ENCODE measurements around the gene BDKRB2. TPM values are rescaled to one million over a fixed set of nuclear protein-coding genes. Genes with fewer than 3 reads are reported as not detected.

BDKRB2 gene
- total RNA-seq, 2 experiments from 2014 or later = 0.12 TPM; not detected in 1

- H3K9me3 Mint-ChIP-seq = peaks cover 2% of the 10 kb centered on the region
- peaks cover 1% of the 10 kb centered on the region for H3K36me3 Mint-ChIP-seq
- DNase-seq = no peak
- intact Hi-C loops (cut with micrococcal nuclease) = no loop called here
- no peak overlapping the region for H3K4me3 Mint-ChIP-seq
- no peaks in the 10 kb centered on the region for H3K4me1 Mint-ChIP-seq (ENCODE audit: low read depth)
- ChIA-PET POLR2A (no interaction called here), CTCF (no interaction called here)
- H3K27ac Mint-ChIP-seq = no peak overlapping the region
- H3K27me3 Mint-ChIP-seq = peaks cover 3% of the 10 kb centered on the region
These were observed 21.1 kb downstream of the BDKRB2 start for GRCh38 chr14:96225745-96226151.

- no peak overlapping the region for H3K27ac Mint-ChIP-seq
- no peak overlapping the region for H3K4me3 Mint-ChIP-seq
- ChIA-PET CTCF (no interaction called here), POLR2A (no interaction called here)
- peaks cover 3% of the 10 kb centered on the region for H3K27me3 Mint-ChIP-seq
- H3K4me1 Mint-ChIP-seq (ENCODE audit: low read depth) = no peaks in the 10 kb centered on the region
- H3K36me3 Mint-ChIP-seq = peaks cover 1% of the 10 kb centered on the region
- DNase-seq = no peak
- peaks cover 2% of the 10 kb centered on the region for H3K9me3 Mint-ChIP-seq
- intact Hi-C loops (cut with micrococcal nuclease) = no loop called here
These were observed 22.8 kb downstream of the BDKRB2 start for GRCh38 chr14:96227428-96227827.

GRCh38 chr14:96229315-96229714 lies 24.7 kb downstream of the BDKRB2 start:
- H3K9me3 Mint-ChIP-seq = peaks cover 2% of the 10 kb centered on the region
- H3K36me3 Mint-ChIP-seq = peaks cover 1% of the 10 kb centered on the region
- POLR2A ChIA-PET = no interaction called here
- CTCF ChIA-PET = no interaction called here
- DNase-seq = no peak
- H3K4me3 Mint-ChIP-seq = no peak overlapping the region
- H3K27me3 Mint-ChIP-seq = peaks cover 3% of the 10 kb centered on the region
- intact Hi-C loops (cut with micrococcal nuclease) = no loop called here
- H3K27ac Mint-ChIP-seq = no peak overlapping the region
- H3K4me1 Mint-ChIP-seq (ENCODE audit: low read depth) = no peaks in the 10 kb centered on the region

- H3K27me3 Mint-ChIP-seq = peaks cover 3% of the 10 kb centered on the region
- H3K4me3 Mint-ChIP-seq = no peak overlapping the region
- intact Hi-C loops (cut with micrococcal nuclease) = no loop called here
- no peak for DNase-seq
- H3K9me3 Mint-ChIP-seq = peaks cover 2% of the 10 kb centered on the region
- peaks cover 1% of the 10 kb centered on the region for H3K36me3 Mint-ChIP-seq
- no peak overlapping the region for H3K27ac Mint-ChIP-seq
- ChIA-PET CTCF (interaction anchor here (0.8 to 0.9 kb wide), 2 partner anchors 114 to 130 kb away, joined by 3 read pairs; no protein-coding TSS in a partner anchor), POLR2A (no interaction called here)
- no peaks in the 10 kb centered on the region for H3K4me1 Mint-ChIP-seq (ENCODE audit: low read depth)
These were observed 26.4 kb downstream of the BDKRB2 start for GRCh38 chr14:96231056-96231455.

DNA sequence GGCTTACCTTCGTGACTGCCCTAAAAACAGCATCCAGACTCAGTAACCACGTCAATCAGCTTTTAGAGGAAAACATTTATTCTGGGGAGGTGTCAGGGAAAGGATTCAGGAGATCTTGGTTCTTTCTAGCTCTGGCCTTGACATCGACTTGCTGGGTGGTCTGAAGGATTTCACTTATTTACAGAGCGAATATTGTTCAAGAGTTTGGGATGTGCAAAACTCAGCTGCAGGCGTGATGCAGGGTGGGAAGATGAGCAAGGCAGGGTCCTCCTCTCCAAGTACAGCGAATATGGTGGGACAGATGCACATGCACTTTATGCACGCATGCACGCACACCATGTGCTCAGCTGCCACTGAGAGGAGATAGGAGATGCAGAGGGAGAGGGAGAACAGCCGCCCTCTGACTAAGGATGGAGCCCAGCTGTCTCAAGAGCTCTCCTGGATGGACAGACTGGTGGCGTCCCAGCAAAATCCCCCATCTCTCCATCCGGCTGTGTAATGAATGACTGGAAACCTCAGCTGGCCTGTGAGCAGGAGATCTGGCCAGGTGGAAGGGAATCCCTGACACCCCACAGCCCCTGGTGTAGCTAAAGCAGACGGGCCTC lies 27.0 kb downstream of the BDKRB2 start:
- DNase-seq = no peak
- H3K36me3 Mint-ChIP-seq = peaks cover 1% of the 10 kb centered on the region
- no peaks in the 10 kb centered on the region for H3K4me1 Mint-ChIP-seq (ENCODE audit: low read depth)
- intact Hi-C loops (cut with micrococcal nuclease) = no loop called here
- no peak overlapping the region for H3K27ac Mint-ChIP-seq
- CTCF ChIA-PET = interaction anchor here (0.8 to 0.9 kb wide), 2 partner anchors 115 to 131 kb away, joined by 3 read pairs; no protein-coding TSS in a partner anchor
- H3K9me3 Mint-ChIP-seq = peaks cover 2% of the 10 kb centered on the region
- H3K27me3 Mint-ChIP-seq = peaks cover 6% of the 10 kb centered on the region
- no peak overlapping the region for H3K4me3 Mint-ChIP-seq
- POLR2A ChIA-PET = no interaction called here

GRCh38 chr14:96232506-96232905 lies 27.9 kb downstream of the BDKRB2 start:
- H3K36me3 Mint-ChIP-seq = peaks cover 1% of the 10 kb centered on the region
- intact Hi-C loops (cut with micrococcal nuclease) = no loop called here

DNA sequence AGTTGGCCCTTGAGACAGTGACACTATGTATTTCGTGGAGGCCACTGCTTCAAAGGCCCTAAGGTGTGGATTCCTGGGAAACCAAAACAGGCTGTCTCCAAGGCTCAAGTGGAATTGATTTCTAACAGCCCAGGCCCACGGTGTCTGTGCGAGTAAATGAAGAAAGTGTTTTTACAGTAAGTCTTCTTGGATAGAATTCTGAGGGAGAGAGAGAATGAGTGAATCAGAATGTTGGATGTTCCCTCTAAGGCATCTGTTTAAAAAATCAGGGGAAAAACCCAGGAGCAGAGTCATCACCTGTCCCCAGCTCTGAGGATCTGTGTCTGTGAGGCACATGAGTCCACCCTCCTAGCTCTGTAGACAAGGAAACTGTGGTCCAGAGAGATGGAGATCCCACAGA lies 29.0 kb downstream of the BDKRB2 start:
- ChIA-PET CTCF (no interaction called here), POLR2A (no interaction called here)
- intact Hi-C loops (cut with micrococcal nuclease) = no loop called here
- H3K27ac Mint-ChIP-seq = no peak overlapping the region
- H3K4me1 Mint-ChIP-seq (ENCODE audit: low read depth) = no peaks in the 10 kb centered on the region
- no peaks in the 10 kb centered on the region for H3K9me3 Mint-ChIP-seq
- no peak for DNase-seq
- no peak overlapping the region for H3K4me3 Mint-ChIP-seq
- no peaks in the 10 kb centered on the region for H3K36me3 Mint-ChIP-seq
- peaks cover 3% of the 10 kb centered on the region for H3K27me3 Mint-ChIP-seq

More at GRCh38 chr14:96232506-96232905, 27.9 kb downstream of the BDKRB2 start:
- DNase-seq = no peak
- Mint-ChIP-seq H3K9me3 (peaks cover 1% of the 10 kb centered on the region), H3K4me3 (no peak overlapping the region), H3K27me3 (peaks cover 4% of the 10 kb centered on the region), H3K27ac (no peak overlapping the region), H3K4me1 (ENCODE audit: low read depth) (no peaks in the 10 kb centered on the region)
- CTCF ChIA-PET = no interaction called here
- POLR2A ChIA-PET = no interaction called here

DNA sequence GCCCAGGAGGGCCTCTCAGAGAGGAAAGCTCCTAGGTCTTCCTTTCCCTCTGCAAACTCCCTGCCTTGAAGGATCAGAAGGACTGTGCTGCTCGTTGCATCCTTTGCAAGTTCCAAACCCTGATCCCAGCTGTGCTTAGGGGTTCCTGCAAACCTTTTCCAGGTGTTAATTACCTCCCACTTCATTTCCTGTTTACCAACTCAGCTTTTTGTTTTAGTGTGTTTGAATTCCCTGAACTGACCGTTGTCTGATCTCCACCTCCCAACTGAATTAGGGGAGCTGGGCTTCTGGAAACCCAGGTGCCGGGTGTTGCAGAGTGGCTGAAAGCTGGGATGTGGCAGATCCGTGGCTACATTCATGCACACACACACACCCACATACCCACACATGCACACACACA lies 30.8 kb downstream of the BDKRB2 start:
- Mint-ChIP-seq H3K9me3 (no peaks in the 10 kb centered on the region), H3K4me1 (ENCODE audit: low read depth) (no peaks in the 10 kb centered on the region), H3K36me3 (no peaks in the 10 kb centered on the region), H3K27me3 (peaks cover 6% of the 10 kb centered on the region), H3K27ac (no peak overlapping the region), H3K4me3 (no peak overlapping the region)
- intact Hi-C loops (cut with micrococcal nuclease) = no loop called here
- no peak for DNase-seq
- CTCF ChIA-PET = no interaction called here
- POLR2A ChIA-PET = no interaction called here

GRCh38 chr14:96237641-96238040 lies 33.0 kb downstream of the BDKRB2 start:
- ChIA-PET POLR2A (no interaction called here), CTCF (no interaction called here)
- DNase-seq = no peak
- Mint-ChIP-seq H3K9me3 (no peaks in the 10 kb centered on the region), H3K36me3 (no peaks in the 10 kb centered on the region), H3K27ac (no peak overlapping the region), H3K4me1 (ENCODE audit: low read depth) (no peaks in the 10 kb centered on the region), H3K4me3 (no peak overlapping the region), H3K27me3 (peaks cover 6% of the 10 kb centered on the region)
- intact Hi-C loops (cut with micrococcal nuclease) = no loop called here

DNA sequence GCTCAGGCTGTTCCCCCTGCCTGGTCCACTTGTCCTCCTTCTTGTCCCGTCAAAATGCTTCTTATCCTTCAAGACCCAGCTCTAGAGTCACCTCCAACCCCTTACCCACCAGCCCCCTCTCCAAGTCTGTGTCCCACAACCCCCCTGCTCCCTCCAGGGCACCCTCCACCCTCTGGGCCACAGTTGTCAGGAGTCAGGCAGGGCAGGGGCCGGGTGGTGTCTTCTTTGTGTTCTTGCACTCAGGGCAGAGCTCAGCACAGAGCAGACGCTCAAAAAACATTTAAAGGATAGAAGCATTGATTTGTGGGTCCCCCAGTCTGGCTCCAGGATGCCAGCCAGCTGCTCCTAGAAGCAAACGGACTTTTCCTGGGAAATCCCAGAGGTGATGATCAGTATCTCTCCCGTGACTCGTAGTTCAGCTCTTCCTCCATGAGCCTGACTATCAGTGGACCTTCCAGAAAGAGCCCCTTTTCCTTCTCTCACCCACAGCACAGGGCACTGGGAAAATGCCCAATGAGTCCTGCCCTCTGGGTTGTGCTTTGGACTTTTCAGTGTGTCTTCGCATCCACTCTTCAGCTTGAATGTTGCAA lies 34.1 kb downstream of the BDKRB2 start:
- H3K4me3 Mint-ChIP-seq = no peak overlapping the region
- ChIA-PET CTCF (no interaction called here), POLR2A (no interaction called here)
- H3K36me3 Mint-ChIP-seq = no peaks in the 10 kb centered on the region
- intact Hi-C loops (cut with micrococcal nuclease) = no loop called here
- DNase-seq = no peak
- H3K9me3 Mint-ChIP-seq = no peaks in the 10 kb centered on the region
- peaks cover 6% of the 10 kb centered on the region for H3K27me3 Mint-ChIP-seq
- H3K4me1 Mint-ChIP-seq (ENCODE audit: low read depth) = no peaks in the 10 kb centered on the region
- H3K27ac Mint-ChIP-seq = no peak overlapping the region

- Mint-ChIP-seq H3K4me3 (no peak overlapping the region), H3K36me3 (no peaks in the 10 kb centered on the region), H3K9me3 (no peaks in the 10 kb centered on the region), H3K27ac (no peak overlapping the region), H3K27me3 (peaks cover 6% of the 10 kb centered on the region), H3K4me1 (ENCODE audit: low read depth) (no peaks in the 10 kb centered on the region)
- CTCF ChIA-PET = no interaction called here
- POLR2A ChIA-PET = no interaction called here
- DNase-seq = no peak
- intact Hi-C loops (cut with micrococcal nuclease) = no loop called here
These were observed 35.1 kb downstream of the BDKRB2 start for GRCh38 chr14:96239711-96240141.

GRCh38 chr14:96240641-96241040 lies 36.0 kb downstream of the BDKRB2 start:
- peaks cover 8% of the 10 kb centered on the region for H3K27me3 Mint-ChIP-seq
- POLR2A ChIA-PET = no interaction called here
- H3K36me3 Mint-ChIP-seq = no peaks in the 10 kb centered on the region
- no peak overlapping the region for H3K4me3 Mint-ChIP-seq
- no peaks in the 10 kb centered on the region for H3K4me1 Mint-ChIP-seq (ENCODE audit: low read depth)
- H3K27ac Mint-ChIP-seq = no peak overlapping the region
- intact Hi-C loops (cut with micrococcal nuclease) = no loop called here
- CTCF ChIA-PET = no interaction called here
- no peaks in the 10 kb centered on the region for H3K9me3 Mint-ChIP-seq
- no peak for DNase-seq

DNA sequence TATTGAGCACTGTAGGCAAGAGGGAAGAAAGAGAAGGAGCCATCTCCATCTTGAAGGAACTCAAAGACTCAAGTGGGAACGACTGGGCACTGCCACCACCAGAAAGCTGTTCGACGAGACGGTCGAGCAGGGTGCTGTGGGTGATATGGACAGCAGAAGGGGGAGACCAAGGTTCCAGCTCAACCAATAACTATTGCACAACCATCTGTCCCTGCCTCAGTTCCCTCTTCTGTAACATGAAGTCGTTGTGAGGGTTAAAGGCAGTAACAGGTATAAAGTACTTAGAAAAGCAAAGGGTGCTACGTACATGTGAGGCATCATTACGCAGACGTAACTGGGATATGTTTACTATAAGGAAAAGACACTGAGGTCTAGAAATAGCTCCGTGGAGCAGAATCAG lies 37.5 kb downstream of the BDKRB2 start:
- H3K9me3 Mint-ChIP-seq = no peaks in the 10 kb centered on the region
- intact Hi-C loops (cut with micrococcal nuclease) = no loop called here
- ChIA-PET POLR2A (no interaction called here), CTCF (no interaction called here)
- H3K27me3 Mint-ChIP-seq = peaks cover 6% of the 10 kb centered on the region
- no peaks in the 10 kb centered on the region for H3K4me1 Mint-ChIP-seq (ENCODE audit: low read depth)
- no peak for DNase-seq
- no peaks in the 10 kb centered on the region for H3K36me3 Mint-ChIP-seq
- no peak overlapping the region for H3K4me3 Mint-ChIP-seq
- no peak overlapping the region for H3K27ac Mint-ChIP-seq
